Ishikawa (cell line): Measurements from ENCODE around the gene MRPL36.

Source experiments
- CEBPB ChIP-seq: IDR thresholded peaks from 2 replicates; pipeline ENCODE4 v1.6.1; 2012
- CREB1 ChIP-seq: IDR thresholded peaks from 2 replicates; pipeline ENCODE4 v1.6.1; 2012; ENCODE audit warnings: low read depth
- EGR1 ChIP-seq: IDR thresholded peaks from 2 replicates; pipeline ENCODE4 v1.6.1; 2012
- EP300 ChIP-seq: IDR thresholded peaks from 2 replicates; pipeline ENCODE4 v1.6.1; 2012; ENCODE audit warnings: borderline replicate concordance
- FOXM1 ChIP-seq: IDR thresholded peaks from 2 replicates; pipeline ENCODE4 v1.6.1; 2012; ENCODE audit warnings: low read depth, borderline replicate concordance
- NFIC ChIP-seq: IDR thresholded peaks from 2 replicates; pipeline ENCODE4 v1.6.1; 2012
- RAD21 ChIP-seq: IDR thresholded peaks from 2 replicates; pipeline ENCODE4 v1.6.1; 2012; ENCODE audit warnings: low read depth
- REST ChIP-seq: IDR thresholded peaks from 2 replicates; pipeline ENCODE4 v1.6.1; 2012; ENCODE audit warnings: low read depth, mild to moderate bottlenecking
- TAF1 ChIP-seq: IDR thresholded peaks from 2 replicates; pipeline ENCODE4 v1.6.1; 2012; ENCODE audit warnings: low read depth, mild to moderate bottlenecking
- TCF12 ChIP-seq: IDR thresholded peaks from 2 replicates; pipeline ENCODE4 v1.6.1; 2012; ENCODE audit warnings: low read depth
- TEAD4 ChIP-seq: IDR thresholded peaks from 2 replicates; pipeline ENCODE4 v1.6.1; 2012
- USF1 ChIP-seq: IDR thresholded peaks from 2 replicates; pipeline ENCODE4 v1.6.1; 2012
- YY1 ChIP-seq: IDR thresholded peaks from 2 replicates; pipeline ENCODE4 v1.6.1; 2012; ENCODE audit warnings: low read depth
- ZBTB7A ChIP-seq: IDR thresholded peaks from 2 replicates; pipeline ENCODE4 v1.6.1; 2012; ENCODE audit warnings: low read depth
- TF ChIP-seq, protein P1 (sequence below): IDR thresholded peaks from 2 replicates; pipeline ENCODE4 v1.6.1; 2012

The MRPL36 gene

GRCh38 chr5:1794901-1795290, 4.7 kb downstream of the MRPL36 start:
- no peak for TF ChIP-seq NFIC
- TF ChIP-seq TCF12, result no peak
- no peak for TF ChIP-seq CEBPB
- no peak for TF ChIP-seq FOXM1
- no peak for TF ChIP-seq ZBTB7A

GRCh38 chr5:1793966-1794900, 5.4 kb downstream of the MRPL36 start:
- TF ChIP-seq RAD21, result no peak
- no peak for TF ChIP-seq USF1
- no peak for TF ChIP-seq EGR1
- TF ChIP-seq CEBPB, result no peak
- no peak for TF ChIP-seq TAF1
- no peak for TF ChIP-seq NFIC
- TF ChIP-seq REST, result no peak
- no peak for TF ChIP-seq EP300
- TF ChIP-seq FOXM1, result no peak
- TF ChIP-seq TCF12, result no peak
- TF ChIP-seq, protein P1, sequence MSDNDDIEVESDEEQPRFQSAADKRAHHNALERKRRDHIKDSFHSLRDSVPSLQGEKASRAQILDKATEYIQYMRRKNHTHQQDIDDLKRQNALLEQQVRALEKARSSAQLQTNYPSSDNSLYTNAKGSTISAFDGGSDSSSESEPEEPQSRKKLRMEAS, result no peak
- TF ChIP-seq YY1, result no peak
- no peak for TF ChIP-seq CREB1

DNA sequence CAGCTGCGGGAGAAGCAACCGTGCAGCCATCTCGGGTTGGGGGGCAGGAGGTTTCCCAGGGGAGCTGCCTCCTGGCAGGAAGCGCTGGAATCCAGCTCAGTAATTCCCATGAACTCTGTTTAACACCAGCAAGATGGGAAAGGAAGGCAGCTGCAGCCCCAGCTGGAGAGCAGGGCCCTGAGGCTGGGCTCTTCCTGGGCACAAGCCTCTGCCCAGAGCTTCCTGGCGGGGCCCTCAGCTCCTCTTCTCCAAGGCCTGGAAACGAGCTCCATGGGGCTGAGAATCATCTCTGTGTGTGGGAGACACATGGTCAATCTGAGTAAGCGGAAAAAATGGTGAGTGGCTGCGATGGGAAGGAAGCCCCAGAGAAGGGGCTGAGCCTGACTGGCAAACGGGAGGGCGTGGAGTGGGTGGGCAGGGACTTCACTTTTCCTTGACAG, 6.3 kb downstream of the MRPL36 start:
- TF ChIP-seq NFIC (no peak), TAF1 (no peak), EGR1 (no peak), RAD21 (no peak), REST (no peak), FOXM1 (no peak), TEAD4 (no peak), USF1 (no peak), ZBTB7A (no peak), CEBPB (no peak), YY1 (no peak), EP300 (no peak)
- TF ChIP-seq, protein P1, result no peak

- no peak for TF ChIP-seq ZBTB7A
- no peak for TF ChIP-seq YY1
- TF ChIP-seq, protein P1, result no peak
- TF ChIP-seq CEBPB, result no peak
- TF ChIP-seq EP300, result no peak
- TF ChIP-seq NFIC, result no peak
- TF ChIP-seq USF1, result no peak
- no peak for TF ChIP-seq EGR1
- TF ChIP-seq TAF1, result no peak
- no peak for TF ChIP-seq RAD21
- TF ChIP-seq CREB1, result no peak
- no peak for TF ChIP-seq TCF12
- no peak for TF ChIP-seq REST
- no peak for TF ChIP-seq FOXM1
- TF ChIP-seq TEAD4, result no peak
Measured at GRCh38 chr5:1792842-1793266, 6.8 kb downstream of the MRPL36 start.
